HG02981 (cell line): Measurements from ENCODE around the gene NUTF2.
"Not testable (repeated sequence)": the region's sequence is repeated elsewhere in the genome, so short reads cannot be mapped to it uniquely, and the experiment has no call there.

Experiments used
- ATAC-seq: cut with Tn5 transposase; IDR thresholded peaks from one replicate; pipeline ENCODE4 v1.9.1; 2021; ENCODE audit warnings: mild to moderate bottlenecking, moderate library complexity; ENCODE audit not compliant: unreplicated experiment

NUTF2 gene

DNA sequence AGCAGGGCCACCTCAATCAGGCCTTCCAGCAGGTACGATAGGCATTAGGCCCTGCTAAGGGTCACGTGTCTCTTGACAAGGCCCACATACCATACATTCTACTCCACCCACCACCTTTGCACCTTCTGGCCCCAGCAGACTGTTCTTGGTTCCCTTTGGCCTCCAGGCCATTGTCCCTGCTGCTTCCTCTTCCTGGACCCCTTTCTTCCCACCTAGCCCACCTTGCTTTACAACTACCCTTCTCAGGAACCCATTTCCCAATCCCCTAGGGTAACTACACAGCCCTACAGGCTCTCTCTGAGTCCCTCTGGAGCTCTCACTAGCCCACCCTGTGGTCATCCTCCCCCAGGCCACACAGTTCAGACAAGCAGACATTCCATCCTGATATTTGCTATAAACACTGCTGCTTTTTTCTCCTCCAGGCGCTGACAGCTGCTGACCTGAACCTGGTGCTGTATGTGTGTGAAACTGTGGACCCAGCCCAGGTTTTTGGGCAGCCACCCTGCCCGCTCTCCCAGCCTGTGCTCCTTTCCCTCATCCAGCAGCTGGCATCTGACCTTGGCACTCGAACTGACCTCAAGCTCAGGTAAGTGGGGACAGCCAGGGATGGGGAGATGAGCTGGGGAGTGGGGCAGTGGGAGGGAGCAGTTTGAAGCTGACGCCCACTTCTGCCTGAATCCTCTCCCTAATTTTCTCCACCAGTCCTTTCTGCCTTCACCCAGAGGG is 36.6 kb downstream of the NUTF2 start:
- no peak for ATAC-seq

DNA sequence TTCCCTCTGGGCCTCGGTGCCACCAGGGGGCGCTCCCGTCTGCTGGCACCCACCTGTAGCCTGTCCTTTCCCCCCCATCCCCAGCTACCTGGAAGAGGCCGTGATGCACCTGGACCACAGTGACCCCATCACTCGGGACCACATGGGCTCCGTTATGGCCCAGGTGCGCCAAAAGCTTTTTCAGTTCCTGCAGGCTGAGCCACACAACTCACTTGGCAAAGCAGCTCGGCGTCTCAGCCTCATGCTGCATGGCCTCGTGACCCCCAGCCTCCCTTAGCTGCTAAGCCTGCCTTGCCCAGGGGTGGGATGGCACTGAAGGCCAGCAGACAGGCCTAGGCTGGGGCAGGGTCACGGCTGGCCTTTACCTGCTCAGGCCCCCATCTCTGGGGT is 37.1 kb downstream of the NUTF2 start:
- no peak for ATAC-seq

DNA sequence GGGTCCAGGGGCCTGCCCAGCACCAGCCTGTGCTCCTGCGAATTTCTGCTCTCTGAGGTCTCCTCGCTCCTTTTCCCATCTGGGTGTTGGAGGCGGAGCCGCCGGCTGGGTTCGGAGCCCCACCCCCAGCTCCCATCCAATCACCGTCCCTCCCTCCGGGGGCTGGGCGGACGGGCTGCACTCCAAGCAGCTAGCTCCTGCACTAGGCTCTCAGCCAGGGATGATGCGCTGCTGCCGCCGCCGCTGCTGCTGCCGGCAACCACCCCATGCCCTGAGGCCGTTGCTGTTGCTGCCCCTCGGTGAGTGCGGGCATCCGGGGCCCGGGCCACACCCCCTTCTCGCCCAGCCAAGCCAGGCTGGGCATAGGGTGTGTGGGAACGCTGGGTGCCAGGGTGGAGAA is 38.0 kb downstream of the NUTF2 start, which contains the start of gene NRN1L:
Gene NRN1L, plus strand, starts transcription at position 202 of the 400 bp plus-strand sequence. Its CDS starts 19 bp downstream, at position 221.
- no peak for ATAC-seq

DNA sequence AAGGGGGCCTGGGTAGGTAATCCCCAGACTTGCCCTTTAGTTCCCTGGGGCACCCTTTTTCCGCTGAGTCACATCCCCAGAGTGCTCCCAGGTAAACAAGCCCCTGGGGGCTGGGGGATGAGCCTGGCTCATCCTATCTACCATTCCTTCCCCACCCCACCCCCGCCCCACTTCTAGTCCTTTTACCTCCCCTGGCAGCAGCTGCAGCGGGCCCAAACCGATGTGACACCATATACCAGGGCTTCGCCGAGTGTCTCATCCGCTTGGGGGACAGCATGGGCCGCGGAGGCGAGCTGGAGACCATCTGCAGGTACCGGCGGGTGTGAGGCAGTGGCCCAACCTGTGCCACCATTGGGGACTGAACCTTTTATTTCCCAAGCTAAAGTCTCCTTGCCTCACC is 38.8 kb downstream of the NUTF2 start:
- no peak for ATAC-seq

DNA sequence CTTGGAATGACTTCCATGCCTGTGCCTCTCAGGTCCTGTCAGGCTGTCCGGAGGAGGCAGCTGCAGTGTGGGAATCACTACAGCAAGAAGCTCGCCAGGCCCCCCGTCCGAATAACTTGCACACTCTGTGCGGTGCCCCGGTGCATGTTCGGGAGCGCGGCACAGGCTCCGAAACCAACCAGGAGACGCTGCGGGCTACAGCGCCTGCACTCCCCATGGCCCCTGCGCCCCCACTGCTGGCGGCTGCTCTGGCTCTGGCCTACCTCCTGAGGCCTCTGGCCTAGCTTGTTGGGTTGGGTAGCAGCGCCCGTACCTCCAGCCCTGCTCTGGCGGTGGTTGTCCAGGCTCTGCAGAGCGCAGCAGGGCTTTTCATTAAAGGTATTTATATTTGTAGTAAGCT is 39.2 kb downstream of the NUTF2 start:
- ATAC-seq = no peak

DNA sequence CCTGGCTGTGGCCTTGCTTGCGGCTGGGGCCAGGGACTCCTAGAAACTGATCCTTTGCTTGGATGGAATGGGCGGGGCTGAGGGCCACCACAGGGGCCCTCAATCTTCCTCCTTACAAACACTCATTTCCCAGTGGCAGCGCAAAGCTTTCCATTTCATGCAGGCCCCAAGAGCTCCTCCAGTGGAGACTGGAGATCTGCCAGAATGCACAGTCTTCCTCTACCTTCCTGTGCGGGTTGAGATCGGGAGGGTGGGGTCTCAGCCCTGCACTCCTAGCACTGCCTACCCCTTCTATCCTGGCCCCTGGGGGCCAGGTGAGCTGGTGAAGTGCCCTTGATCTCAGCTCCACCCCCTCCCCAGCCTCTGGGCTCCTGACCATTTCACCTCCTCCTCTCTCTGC is 39.7 kb downstream of the NUTF2 start:
- no peak for ATAC-seq

DNA sequence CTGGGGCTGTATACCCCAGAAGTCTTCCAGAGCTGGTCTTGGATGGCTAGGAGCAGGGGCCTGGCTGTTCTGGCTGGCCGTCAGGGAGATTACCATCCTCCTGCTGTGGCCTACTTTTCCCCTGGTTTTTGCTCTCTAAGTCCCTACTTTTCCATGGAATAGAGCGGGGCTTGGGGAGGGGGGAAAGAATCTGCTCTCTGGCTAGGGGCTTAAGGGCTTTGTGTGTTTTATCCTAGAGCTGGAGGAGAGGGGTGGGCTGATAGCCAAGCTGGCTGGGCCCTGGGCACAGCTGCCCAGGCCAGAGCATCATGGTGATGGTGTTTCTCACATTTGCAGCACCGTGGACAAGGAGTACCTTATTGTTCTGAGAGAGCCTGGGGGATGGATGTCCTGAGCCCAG is 41.6 kb downstream of the NUTF2 start:
- ATAC-seq = no peak

DNA sequence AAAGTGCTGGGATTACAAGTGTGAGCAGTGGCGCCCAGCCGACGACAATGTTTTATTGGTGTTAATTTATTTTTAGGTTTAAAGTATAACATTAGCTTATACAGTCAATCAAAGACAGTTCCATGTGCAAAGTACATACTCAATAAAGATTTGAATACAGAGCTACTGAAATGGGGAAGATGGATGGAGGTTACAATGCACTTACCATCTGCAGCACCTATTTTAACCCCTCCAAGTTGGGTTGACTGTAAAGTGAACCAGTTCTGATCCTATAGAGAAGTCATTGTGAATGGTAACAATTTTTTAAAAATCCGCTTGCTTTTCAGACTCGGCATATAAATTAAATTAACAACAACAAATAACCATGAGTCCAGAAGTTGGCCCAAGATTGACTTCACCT is 45.6 kb downstream of the NUTF2 start:
- ATAC-seq = no peak

DNA sequence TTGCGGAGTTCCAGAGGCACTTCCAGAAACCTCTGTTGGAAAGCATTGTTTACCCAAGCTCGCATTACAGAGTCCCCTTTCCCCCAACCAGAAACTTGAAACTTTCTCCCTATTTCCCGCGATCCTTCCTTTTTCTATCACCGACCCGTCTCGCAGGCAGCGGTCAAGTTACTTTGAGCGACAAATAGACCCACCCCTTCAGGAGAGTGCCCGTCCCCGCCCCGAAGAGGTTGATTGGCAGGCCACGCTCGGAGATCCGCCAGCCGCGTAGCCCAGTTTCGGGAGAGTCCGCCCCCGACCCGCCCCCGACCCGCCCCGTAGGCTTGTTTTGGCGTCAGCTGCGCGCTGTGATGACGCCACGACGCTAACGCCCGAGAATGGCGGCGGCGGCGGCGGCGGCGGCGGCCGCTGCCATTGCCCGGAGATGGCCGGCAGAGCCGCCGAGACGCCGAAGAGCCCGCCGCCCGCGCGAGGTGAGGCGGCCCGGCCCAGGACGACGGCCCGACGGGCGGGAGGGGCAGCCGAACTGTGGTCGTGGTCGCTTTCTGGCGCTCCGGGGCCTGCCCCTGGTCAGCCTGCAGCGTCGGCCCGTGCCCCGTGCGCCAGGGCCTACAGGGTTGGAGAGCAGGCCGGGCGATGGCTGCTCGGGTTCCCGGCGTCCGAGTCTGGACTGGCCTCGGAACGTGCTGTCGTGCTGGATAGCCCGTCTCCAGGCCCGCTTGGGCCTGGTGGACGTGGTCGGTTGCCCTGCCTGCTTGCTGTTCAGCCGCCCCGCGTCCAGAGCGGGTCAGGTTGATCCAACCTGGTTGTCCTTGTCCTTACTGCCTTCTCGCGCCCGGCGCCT is 46.4 kb downstream of the NUTF2 start, which contains the start of gene PSKH1:
Gene PSKH1, plus strand, starts transcription at position 356 of the 844 bp plus-strand sequence. CDS start 15,496 bp downstream, outside the sequence.
- peak; percentile 93 for ATAC-seq

DNA sequence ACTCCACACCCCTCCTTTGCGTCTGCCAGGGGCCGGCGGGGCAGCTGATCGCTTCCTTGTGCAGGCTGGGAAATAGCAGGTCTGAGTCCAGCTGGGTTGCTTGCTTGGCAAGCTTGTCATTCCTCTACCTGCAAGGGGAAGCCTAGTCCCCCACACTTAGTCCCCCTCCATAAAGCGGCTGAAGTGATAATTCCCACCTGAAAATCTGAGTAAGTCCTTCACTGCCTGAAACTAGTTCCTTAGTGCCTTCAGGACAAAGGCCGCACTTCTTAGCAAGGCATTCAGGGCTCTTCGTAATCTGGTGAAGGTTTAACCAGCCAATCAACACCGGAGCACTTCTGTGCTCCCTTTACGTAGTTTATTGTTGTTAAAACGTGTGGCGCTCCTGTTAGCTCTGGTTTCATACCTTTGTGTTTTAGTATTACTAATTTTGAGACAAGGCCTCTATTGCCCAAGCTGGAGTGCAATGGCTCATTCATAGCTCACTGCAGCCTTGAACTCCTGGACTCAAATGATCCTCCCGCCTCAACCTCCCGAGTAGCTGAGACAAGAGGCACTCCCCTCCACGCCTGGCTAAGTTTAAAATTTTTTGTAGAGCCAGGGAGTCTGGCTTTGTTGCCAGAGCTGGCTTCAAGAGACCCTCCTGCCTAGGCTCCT is 47.1 kb downstream of the NUTF2 start:
- no peak for ATAC-seq

DNA sequence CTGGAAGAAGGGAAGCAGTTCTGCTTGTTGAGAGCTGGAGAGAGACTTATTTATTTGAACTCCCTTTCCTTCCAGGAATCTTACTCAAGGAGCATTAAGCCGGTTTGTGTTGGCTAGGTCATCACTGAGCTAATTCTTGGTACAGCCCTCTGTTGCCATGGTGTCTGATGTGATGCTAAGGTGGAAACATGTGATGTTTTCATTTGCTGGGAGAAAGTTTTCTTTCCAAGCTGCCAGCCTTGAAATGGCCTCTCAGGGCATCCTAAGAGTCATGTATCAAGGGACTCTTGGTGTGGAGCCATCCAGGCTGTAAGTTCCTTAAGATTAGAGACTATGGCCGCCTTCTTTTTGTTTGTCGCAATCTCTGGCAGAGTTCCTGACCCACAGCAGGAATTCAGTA is 50.5 kb downstream of the NUTF2 start:
- ATAC-seq = no peak

DNA sequence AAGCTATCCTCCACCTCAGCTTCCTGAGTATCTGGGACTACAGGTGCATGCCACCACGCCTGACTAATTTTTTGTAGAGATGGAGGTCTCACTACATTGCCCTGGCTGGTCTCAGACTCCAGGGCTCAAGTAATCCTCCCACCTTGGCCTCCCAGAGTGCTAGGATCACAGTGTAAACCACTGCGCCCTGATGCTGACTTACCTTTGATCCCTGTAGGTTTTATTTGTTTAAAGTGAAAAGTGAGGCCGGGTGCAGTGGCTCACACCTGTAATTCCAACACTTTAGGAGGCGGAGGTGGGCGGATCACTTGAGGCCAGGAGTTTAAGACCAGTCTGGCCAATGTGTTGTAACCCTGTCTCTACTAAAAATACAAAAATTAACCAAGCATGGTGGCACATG is 55.0 kb downstream of the NUTF2 start:
- no peak for ATAC-seq

DNA sequence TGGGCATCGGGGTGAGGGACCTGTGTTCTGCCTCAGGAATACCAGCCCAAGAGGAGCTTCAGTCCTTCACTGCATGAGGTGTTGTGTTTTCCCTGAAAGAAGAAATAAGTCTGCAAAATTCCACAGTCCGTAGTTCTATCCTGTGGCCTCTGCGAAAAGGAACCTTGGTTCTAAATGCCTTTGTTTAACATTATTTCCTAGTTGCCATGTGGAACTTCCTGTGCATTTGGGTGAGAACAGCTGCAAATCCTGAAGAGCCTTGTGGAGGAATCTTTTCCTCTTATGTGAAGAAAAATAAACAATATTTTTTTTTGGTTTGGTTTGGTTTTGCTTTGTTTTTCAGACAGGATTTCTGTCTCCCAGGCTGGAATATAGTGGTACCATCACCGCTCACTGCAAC is 56.1 kb downstream of the NUTF2 start:
- ATAC-seq = no peak

DNA sequence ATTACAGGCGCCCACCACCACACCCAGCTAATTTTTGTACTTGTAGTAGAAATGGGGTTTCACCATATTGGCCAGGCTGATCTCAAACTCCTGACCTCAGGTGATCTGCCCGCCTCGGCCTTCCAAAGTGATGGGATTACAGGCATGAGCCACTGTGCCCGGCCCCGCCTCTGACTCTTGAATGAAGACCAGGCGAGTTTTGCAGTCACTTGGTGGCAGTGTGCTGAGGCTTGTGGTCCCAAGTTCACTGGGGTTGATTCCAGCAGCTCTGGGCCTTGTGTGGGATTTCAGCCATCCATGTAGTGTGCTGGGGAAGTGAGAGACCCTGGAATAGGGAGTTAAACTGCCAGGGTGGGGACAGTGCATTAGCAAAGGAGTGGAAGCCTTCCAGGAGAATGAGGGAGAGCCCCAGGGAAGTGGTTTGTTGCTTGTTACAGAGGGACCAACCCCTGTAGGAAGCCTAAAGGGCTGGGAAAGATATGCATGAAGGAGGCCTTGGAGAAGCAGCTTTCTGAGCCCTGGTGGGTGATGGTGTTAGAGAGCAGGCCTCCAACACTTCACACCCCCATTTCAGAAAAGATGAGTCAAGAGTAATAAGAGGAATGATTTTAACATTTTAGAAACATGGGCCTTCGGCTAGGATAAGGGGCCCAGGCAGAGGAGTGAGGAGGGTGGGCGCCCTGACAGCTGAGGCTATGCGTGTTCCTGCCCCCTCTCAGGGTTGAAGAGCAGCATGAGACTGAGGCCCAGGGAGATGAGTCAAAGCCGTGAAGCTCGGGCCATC is 60.9 kb downstream of the NUTF2 start:
- no peak for ATAC-seq

DNA sequence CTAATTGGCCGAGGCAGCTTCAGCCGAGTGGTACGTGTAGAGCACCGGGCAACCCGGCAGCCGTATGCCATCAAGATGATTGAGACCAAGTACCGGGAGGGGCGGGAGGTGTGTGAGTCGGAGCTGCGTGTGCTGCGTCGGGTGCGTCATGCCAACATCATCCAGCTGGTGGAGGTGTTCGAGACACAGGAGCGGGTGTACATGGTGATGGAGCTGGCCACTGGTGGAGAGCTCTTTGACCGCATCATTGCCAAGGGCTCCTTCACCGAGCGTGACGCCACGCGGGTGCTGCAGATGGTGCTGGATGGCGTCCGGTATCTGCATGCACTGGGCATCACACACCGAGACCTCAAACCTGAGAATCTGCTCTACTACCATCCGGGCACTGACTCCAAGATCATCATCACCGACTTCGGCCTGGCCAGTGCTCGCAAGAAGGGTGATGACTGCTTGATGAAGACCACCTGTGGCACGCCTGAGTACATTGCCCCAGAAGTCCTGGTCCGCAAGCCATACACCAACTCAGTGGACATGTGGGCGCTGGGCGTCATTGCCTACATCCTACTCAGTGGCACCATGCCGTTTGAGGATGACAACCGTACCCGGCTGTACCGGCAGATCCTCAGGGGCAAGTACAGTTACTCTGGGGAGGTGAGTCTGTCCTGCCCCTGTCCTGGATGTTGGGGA is 62.5 kb downstream of the NUTF2 start:
- ATAC-seq = no peak

DNA sequence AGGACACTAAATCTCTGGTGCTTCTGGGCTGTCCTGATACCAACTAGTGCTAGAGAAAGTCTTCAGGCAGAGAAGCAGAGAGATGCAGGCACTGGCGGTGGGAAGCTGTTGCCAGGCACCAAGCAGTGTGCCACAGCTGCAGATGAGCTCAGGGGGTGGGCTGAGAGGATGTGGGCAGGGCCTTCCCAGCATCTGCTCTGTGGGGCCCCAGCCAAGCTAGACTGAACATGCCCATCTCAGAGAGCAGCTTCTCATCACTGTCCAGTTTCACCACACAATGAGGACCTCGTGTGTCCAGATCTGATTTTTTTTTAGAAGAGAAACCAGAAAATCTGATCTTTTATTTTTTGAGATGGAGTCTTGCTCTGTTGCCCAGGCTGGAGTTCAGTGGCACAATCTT is 63.4 kb downstream of the NUTF2 start:
- ATAC-seq = no peak

DNA sequence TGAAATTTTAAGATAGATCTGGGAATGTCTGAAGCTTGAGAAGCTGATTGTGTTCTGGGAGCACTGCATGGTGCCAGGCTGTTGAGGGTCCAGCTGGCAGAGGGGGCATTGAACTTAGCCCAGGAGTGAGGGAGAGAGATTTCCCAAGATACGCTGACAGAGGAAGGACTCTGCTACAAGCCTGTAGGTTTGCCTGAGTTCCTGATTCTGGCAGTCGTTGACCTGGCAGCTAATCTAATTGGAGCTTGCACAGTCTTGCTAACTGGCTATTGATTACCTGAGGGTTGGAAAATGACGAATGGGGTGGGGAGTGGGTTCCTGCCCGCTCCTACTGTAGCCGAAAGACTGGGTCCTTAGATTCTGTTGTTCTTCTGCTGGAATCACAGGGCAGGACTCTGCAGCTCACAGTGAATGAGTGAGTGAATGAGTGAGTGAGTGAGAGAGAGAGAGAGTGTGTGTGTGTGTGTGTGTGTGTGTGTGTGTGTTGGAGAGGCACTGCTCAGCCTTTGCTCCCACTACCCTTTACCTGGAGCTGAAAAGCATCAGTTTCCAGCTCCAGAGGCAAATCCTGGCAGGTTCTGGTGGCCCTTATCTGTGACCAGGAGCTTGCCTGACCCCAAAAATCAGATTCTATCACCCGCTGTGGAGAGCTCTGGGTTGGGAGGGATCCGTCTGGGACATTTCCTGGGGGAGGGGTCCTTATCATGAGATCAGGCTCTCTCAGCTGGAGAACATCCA is 68.2 kb downstream of the NUTF2 start:
- ATAC-seq = no peak

DNA sequence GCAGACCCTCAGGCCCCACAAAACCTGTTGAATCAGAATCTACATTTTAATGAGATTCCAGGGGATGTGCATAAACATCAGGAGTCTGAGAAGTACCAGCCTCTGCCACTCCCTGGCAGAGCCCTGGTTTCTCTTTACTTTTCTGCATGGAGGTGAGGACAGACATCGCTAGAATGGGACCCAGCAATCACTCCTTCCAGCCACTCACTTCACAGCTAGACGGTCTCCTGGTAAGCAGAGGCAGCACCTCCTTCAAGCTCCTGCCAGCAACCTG is 68.7 kb downstream of the NUTF2 start:
- ATAC-seq = not testable (repeated sequence)

DNA sequence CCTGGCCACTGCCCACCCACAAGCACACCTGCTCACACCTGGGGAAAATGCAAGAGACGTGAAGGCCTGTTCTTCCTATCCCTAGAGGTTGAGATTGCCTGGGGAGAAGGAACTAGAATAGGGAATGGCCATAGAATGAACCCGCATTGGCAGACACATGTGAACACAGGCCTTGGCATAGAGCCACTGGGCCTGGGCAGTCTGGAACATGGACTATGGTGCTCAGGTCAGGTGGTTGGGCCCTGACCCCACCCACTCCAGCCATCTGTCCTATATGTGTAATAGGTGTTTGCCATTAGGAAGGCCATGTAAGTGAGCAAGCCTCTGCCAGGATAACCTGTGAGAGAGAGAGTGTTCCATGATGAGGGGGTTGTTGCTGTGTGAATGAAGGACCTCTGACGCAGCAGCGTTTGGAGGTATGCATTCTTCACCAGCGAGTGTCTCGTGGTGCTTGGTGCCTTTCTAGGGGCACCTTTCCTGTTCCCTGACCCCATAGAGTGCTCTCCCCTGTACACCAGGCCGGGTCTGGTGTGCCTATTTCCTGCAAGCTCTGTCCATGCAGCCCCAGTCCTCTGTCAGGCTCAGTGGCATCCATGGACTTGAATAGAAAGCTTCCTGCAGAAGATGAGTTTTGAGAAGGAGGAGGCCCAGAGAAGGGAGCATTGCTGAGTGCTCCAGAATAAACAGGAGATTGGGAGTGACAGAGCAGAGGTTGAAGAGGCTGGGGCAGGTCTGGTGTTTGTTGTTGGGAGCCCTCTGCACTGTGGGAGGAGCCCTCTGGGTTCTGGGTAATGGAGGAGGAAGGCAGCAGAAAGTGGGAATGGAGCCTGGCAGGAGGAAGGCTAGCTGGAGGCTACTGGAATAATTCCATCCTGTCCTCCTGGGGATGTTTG is 69.3 kb downstream of the NUTF2 start:
- no peak for ATAC-seq
